Activated naive CD8-positive, alpha-beta T cell treated with anti-CD3 and anti-CD28 coated beads, Interleukin-2, amount 50 U/mL, for 16 hours (primary cell): Measurements from ENCODE around the gene PLD5.
"Not testable (repeated sequence)": the region's sequence is repeated elsewhere in the genome, so short reads cannot be mapped to it uniquely, and the experiment has no call there.

Source experiments
- DNase-seq: peaks from one replicate; pipeline ENCODE4 v3.0.0-alpha.2; 2020; ENCODE audit warnings: low read depth, low spot score

The PLD5 gene

GRCh38 chr1:242212401-242212800 is 312.1 kb downstream of the PLD5 start:
- no peak for DNase-seq

GRCh38 chr1:242211254-242212022 is 313.1 kb downstream of the PLD5 start:
- DNase-seq = no peak

- not testable (repeated sequence) for DNase-seq
Observed at GRCh38 chr1:242210316-242210715, 314.2 kb downstream of the PLD5 start.

- DNase-seq = no peak
Observed at GRCh38 chr1:242209063-242209462, 315.4 kb downstream of the PLD5 start.

- DNase-seq = no peak
Observed at GRCh38 chr1:242208021-242208420, 316.5 kb downstream of the PLD5 start.

GRCh38 chr1:242206994-242207393 is 317.5 kb downstream of the PLD5 start:
- no peak for DNase-seq

GRCh38 chr1:242205622-242206489 is 318.6 kb downstream of the PLD5 start:
- no peak for DNase-seq

- no peak for DNase-seq
Observed at GRCh38 chr1:242203262-242203661, 321.2 kb downstream of the PLD5 start.

GRCh38 chr1:242201090-242201489 is 323.4 kb downstream of the PLD5 start:
- DNase-seq = no peak

- DNase-seq = no peak
Observed at GRCh38 chr1:242199776-242200458, 324.6 kb downstream of the PLD5 start.

- DNase-seq = no peak
Observed at GRCh38 chr1:242197907-242198820, 326.3 kb downstream of the PLD5 start.

GRCh38 chr1:242196914-242197313 is 327.6 kb downstream of the PLD5 start:
- no peak for DNase-seq

GRCh38 chr1:242196101-242196500 is 328.4 kb downstream of the PLD5 start:
- DNase-seq = no peak

GRCh38 chr1:242189591-242189990 is 334.9 kb downstream of the PLD5 start:
- DNase-seq = no peak

- DNase-seq = no peak
Observed at GRCh38 chr1:242187816-242188215, 336.7 kb downstream of the PLD5 start.

- no peak for DNase-seq
Observed at GRCh38 chr1:242187171-242187570, 337.3 kb downstream of the PLD5 start.

GRCh38 chr1:242185731-242186130 is 338.8 kb downstream of the PLD5 start:
- DNase-seq = no peak

- no peak for DNase-seq
Observed at GRCh38 chr1:242184955-242185354, 339.5 kb downstream of the PLD5 start.

GRCh38 chr1:242179767-242180166 is 344.7 kb downstream of the PLD5 start:
- DNase-seq = not testable (repeated sequence)

- DNase-seq = no peak
Observed at GRCh38 chr1:242178924-242179708, 345.4 kb downstream of the PLD5 start.
